HEK293 (cell line): ENCODE measurements around the gene SIRT7.
A peak's percentile ranks its signal among the peaks of the same experiment; 100 is the strongest.

Experiments
- EGR2 ChIP-seq: fragments of 450-650 bp; formaldehyde crosslinking; IDR thresholded peaks from 2 replicates; pipeline ENCODE4 v1.5.1; 2016; ENCODE audit warnings: low read depth, missing biosample characterization, missing genetic modification characterization
- ELK4 ChIP-seq: IDR thresholded peaks from 2 replicates; pipeline ENCODE4 v1.6.1; 2011; ENCODE audit warnings: mild to moderate bottlenecking, low read depth, low read length, borderline replicate concordance
- KLF17 ChIP-seq: fragments of 450-650 bp; formaldehyde crosslinking; IDR thresholded peaks from 2 replicates; pipeline ENCODE4 v1.5.1; 2016; ENCODE audit warnings: missing biosample characterization, missing genetic modification characterization
- MZF1 ChIP-seq: fragments of 450-650 bp; formaldehyde crosslinking; IDR thresholded peaks from 2 replicates; pipeline ENCODE4 v1.5.1; 2017; ENCODE audit warnings: missing biosample characterization, missing genetic modification characterization, borderline replicate concordance
- PATZ1 ChIP-seq: fragments of 450-650 bp; formaldehyde crosslinking; IDR thresholded peaks from 2 replicates; pipeline ENCODE4 v1.5.1; 2016; ENCODE audit warnings: missing biosample characterization, missing genetic modification characterization
- REPIN1 ChIP-seq: fragments of 450-650 bp; formaldehyde crosslinking; IDR thresholded peaks from 2 replicates; pipeline ENCODE4 v1.5.1; 2017; ENCODE audit warnings: missing biosample characterization, missing genetic modification characterization, low read depth
- SP2 ChIP-seq: fragments of 450-650 bp; formaldehyde crosslinking; IDR thresholded peaks from 2 replicates; pipeline ENCODE4 v1.5.1; 2016; ENCODE audit warnings: missing biosample characterization, missing genetic modification characterization
- ZBTB20 ChIP-seq: fragments of 450-650 bp; formaldehyde crosslinking; IDR thresholded peaks from 2 replicates; pipeline ENCODE4 v1.5.1; 2016; ENCODE audit warnings: missing biosample characterization, missing genetic modification characterization
- ZBTB48 ChIP-seq: fragments of 450-650 bp; formaldehyde crosslinking; IDR thresholded peaks from 2 replicates; pipeline ENCODE4 v1.5.1; 2016; ENCODE audit warnings: missing biosample characterization, missing genetic modification characterization
- ZEB2 ChIP-seq: fragments of 450-650 bp; formaldehyde crosslinking; IDR thresholded peaks from 2 replicates; pipeline ENCODE4 v1.5.1; 2016; ENCODE audit warnings: missing biosample characterization, missing genetic modification characterization
- ZFHX2 ChIP-seq: fragments of 450-650 bp; formaldehyde crosslinking; conservative IDR thresholded peaks from 2 replicates; pipeline ENCODE4 v1.5.1; 2016; ENCODE audit warnings: missing biosample characterization, missing genetic modification characterization
- ZNF184 ChIP-seq: fragments of 450-650 bp; IDR thresholded peaks from 2 replicates; pipeline ENCODE4 v1.5.1; 2018; ENCODE audit warnings: missing biosample characterization, mild to moderate bottlenecking, missing genetic modification characterization
- ZNF211 ChIP-seq: fragments of 450-650 bp; formaldehyde crosslinking; IDR thresholded peaks from 2 replicates; pipeline ENCODE4 v1.5.1; 2016; ENCODE audit warnings: low read depth, missing biosample characterization, missing genetic modification characterization
- ZNF221 ChIP-seq: fragments of 450-650 bp; formaldehyde crosslinking; IDR thresholded peaks from 2 replicates; pipeline ENCODE4 v1.5.1; 2017; ENCODE audit warnings: missing biosample characterization, missing genetic modification characterization, borderline replicate concordance
- ZNF324 ChIP-seq: fragments of 450-650 bp; formaldehyde crosslinking; IDR thresholded peaks from 2 replicates; pipeline ENCODE4 v1.5.1; 2016; ENCODE audit warnings: missing biosample characterization, missing genetic modification characterization
- ZNF362 ChIP-seq: fragments of 450-650 bp; formaldehyde crosslinking; IDR thresholded peaks from 2 replicates; pipeline ENCODE4 v1.5.1; 2016; ENCODE audit warnings: missing biosample characterization, missing genetic modification characterization
- ZNF449 ChIP-seq: fragments of 450-650 bp; formaldehyde crosslinking; IDR thresholded peaks from 2 replicates; pipeline ENCODE4 v1.5.1; 2017; ENCODE audit warnings: missing biosample characterization, mild to moderate bottlenecking, missing genetic modification characterization, moderate library complexity
- ZNF501 ChIP-seq: fragments of 450-650 bp; formaldehyde crosslinking; IDR thresholded peaks from 2 replicates; pipeline ENCODE4 v1.5.1; 2016; ENCODE audit warnings: missing biosample characterization, missing genetic modification characterization
- ZNF510 ChIP-seq: fragments of 450-650 bp; formaldehyde crosslinking; IDR thresholded peaks from 2 replicates; pipeline ENCODE4 v1.5.1; 2018; ENCODE audit warnings: mild to moderate bottlenecking, missing genetic modification characterization, missing biosample characterization; ENCODE audit not compliant: insufficient replicate concordance
- ZNF518A ChIP-seq: fragments of 450-650 bp; formaldehyde crosslinking; conservative IDR thresholded peaks from 2 replicates; pipeline ENCODE4 v1.5.1; 2016; ENCODE audit warnings: low read depth, missing biosample characterization, missing genetic modification characterization
- ZNF571 ChIP-seq: fragments of 450-650 bp; formaldehyde crosslinking; IDR thresholded peaks from 2 replicates; pipeline ENCODE4 v1.5.0; 2017; ENCODE audit warnings: missing biosample characterization, missing genetic modification characterization
- ZNF596 ChIP-seq: fragments of 450-650 bp; IDR thresholded peaks from 2 replicates; pipeline ENCODE4 v1.5.0; 2018; ENCODE audit warnings: missing biosample characterization, mild to moderate bottlenecking, missing genetic modification characterization, moderate library complexity
- ZNF600 ChIP-seq: fragments of 450-650 bp; formaldehyde crosslinking; IDR thresholded peaks from 2 replicates; pipeline ENCODE4 v1.5.1; 2016; ENCODE audit warnings: missing biosample characterization, missing genetic modification characterization
- ZNF692 ChIP-seq: fragments of 450-650 bp; formaldehyde crosslinking; IDR thresholded peaks from 2 replicates; pipeline ENCODE4 v1.5.1; 2016; ENCODE audit warnings: missing biosample characterization, missing genetic modification characterization
- ZNF747 ChIP-seq: fragments of 450-650 bp; formaldehyde crosslinking; IDR thresholded peaks from 2 replicates; pipeline ENCODE4 v1.5.1; 2016; ENCODE audit warnings: missing biosample characterization, missing genetic modification characterization
- ZNF768 ChIP-seq: fragments of 450-650 bp; formaldehyde crosslinking; IDR thresholded peaks from 2 replicates; pipeline ENCODE4 v1.5.1; 2018; ENCODE audit warnings: missing biosample characterization, mild to moderate bottlenecking, missing genetic modification characterization

The SIRT7 gene

GRCh38 chr17:81911277-81911961 lies 6.6 kb downstream of the SIRT7 start, which contains the start of gene PCYT2 (continued):
- TF ChIP-seq ZNF518A (tag by site-specific recombination) (no peak), ZNF596 (no peak), ZNF600 (tag by site-specific recombination) (no peak), ZBTB20 (tag by site-specific recombination) (no peak), ZBTB48 (tag by site-specific recombination) (no peak), ZNF184 (tag by site-specific recombination) (no peak), ZNF324 (no peak), MZF1 (tag by site-specific recombination) (no peak), REPIN1 (no peak), ZNF221 (tag by site-specific recombination) (no peak), ZEB2 (tag by site-specific recombination) (0 out of 2 replicates have a peak, but pooled peaks have one; percentile 34), ELK4 (no peak), ZNF211 (tag by site-specific recombination) (no peak), ZNF362 (tag by site-specific recombination) (no peak), ZFHX2 (tag by site-specific recombination) (peak; percentile 93), ZNF571 (tag by site-specific recombination) (no peak), ZNF449 (tag by site-specific recombination) (peak; percentile 76), KLF17 (tag by site-specific recombination) (no peak), PATZ1 (tag by site-specific recombination) (peak; percentile 42; the same call in 1 of the 2 replicates), ZNF510 (tag by site-specific recombination) (no peak), ZNF501 (tag by site-specific recombination) (no peak), EGR2 (peak; percentile 87), ZNF692 (tag by site-specific recombination) (no peak), ZNF768 (tag by site-specific recombination) (no peak), SP2 (tag by site-specific recombination) (peak; percentile 78), ZNF747 (tag by site-specific recombination) (no peak)
